Suppressor macrophage (primary cell): ENCODE data around the gene LCE1C.

ENCODE experiments used
- DNase-seq, 4 experiments: peaks; one replicate each; pipeline ENCODE4 v3.0.0-alpha.2; 2020 to 2022

The LCE1C gene

DNA sequence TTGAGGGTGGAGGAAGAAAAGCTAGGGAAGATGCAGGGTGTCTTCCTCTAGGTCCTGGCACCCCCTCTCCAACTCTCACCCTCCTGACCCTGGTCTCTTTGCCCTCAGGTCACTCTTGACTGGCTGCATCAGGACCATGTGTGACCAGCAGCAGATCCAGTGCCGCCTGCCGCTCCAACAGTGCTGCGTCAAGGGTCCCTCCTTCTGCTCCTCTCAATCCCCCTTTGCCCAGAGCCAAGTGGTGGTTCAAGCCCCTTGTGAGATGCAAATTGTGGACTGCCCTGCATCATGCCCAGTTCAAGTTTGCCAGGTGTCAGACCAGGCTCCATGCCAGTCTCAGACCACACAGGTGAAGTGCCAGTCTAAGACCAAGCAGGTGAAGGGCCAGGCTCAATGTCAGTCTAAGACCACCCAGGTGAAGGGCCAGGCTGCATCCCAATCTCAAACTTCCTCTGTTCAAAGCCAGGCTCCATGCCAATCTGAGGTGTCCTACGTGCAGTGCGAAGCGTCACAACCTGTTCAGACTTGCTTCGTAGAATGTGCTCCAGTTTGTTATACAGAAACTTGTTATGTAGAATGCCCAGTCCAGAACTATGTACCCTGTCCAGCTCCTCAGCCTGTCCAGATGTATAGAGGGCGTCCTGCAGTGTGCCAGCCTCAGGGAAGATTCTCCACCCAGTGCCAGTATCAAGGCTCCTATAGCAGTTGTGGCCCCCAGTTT is 46.8 kb downstream of the LCE1C start:
- DNase-seq, result no peak

DNA sequence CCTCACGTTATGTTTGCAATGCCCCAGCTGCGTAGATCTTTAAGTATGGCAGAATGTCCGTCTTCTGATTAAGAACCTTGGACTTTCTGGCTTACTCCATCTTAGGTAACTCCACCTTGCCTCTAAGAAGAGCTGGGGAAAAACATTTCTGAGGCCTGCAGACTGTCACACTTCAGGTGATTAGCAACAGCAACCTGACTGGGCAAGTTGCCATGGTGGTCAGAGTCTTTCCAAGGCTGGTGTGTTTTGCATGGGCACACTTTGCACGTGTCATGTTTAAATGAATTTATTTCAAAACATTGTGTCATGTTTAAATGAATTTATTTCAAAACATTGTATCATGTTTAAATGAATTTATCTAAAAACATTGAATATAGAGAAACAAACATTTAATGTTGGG is 47.8 kb downstream of the LCE1C start:
- DNase-seq, result no peak

DNA sequence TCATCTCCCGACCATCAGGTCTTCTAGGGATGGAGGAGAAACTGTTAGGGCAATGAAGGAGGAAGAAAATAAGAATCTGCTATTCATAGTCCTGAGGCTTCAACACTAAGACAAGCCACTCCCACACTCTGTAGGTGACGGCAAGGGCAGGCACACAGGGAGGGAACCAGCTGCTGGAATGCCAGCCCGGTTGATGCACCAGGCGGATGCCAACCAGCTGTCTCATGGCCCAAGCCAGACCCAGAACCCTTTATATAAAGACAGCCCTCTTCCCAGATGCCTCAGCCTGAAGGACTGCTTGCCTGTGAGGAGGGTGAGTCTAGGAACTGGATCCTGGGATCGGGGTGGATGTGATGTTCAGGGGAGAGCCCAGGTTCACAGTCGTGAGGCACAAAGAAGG is 48.7 kb downstream of the LCE1C start, which contains the start of gene KPRP:
Gene KPRP, plus strand, starts transcription at position 279 of the 400 bp plus-strand sequence. CDS start 1,564 bp downstream, outside the sequence.
- DNase-seq, result no peak

DNA sequence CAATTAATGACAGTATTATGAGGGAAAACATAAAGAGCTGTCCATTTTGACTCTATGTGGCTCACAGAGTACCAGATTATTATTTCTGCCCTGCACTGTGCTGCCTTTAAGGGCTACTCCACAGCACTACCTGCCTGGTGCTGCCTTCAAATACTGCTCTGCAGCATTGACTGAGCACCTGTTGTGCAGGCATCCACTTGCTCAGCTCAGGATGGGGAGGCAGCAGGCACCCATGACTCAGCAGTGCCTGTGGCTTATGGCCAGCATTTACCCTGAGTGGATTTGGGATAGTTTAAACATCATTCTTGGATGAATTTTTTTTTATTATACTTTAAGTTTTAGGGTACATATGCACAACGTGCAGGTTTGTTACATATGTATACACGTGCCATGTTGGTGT is 49.6 kb downstream of the LCE1C start:
- DNase-seq, result no peak
